Tibial nerve (tissue), 4 donors: Measurements from ENCODE around the gene MIS18A. TPM values are rescaled to one million over a fixed set of nuclear protein-coding genes. Genes with fewer than 3 reads are reported as not detected.
A peak's percentile ranks its signal among the peaks of the same experiment; 100 is the strongest.

ENCODE experiments used
- DNase-seq, 2 donors: peaks; one replicate each; pipeline ENCODE4 v3.0.0-alpha.2; 2019; ENCODE audit warnings: low spot score in 2 of 2
- H3K27ac ChIP-seq, 4 donors: fragments of 200-600 bp; sonication (generic) in 3 of 4; one replicate each; pipeline ENCODE4 v1.5.1; 2017 to 2019; ENCODE audit warnings: mild to moderate bottlenecking in 1 of 4
- H3K27me3 ChIP-seq, 2 donors: fragments of 200-600 bp; sonication (generic) in 1 of 2; one replicate each; pipeline versions ENCODE4 v1.5.1 to v1.6.0; 2017 to 2019
- H3K36me3 ChIP-seq, 3 donors: fragments of 200-600 bp; sonication (generic); one replicate each; pipeline ENCODE4 v1.5.1; 2018 to 2019
- H3K4me1 ChIP-seq, 4 donors: fragments of 200-600 bp; sonication (generic) in 3 of 4; one replicate each; pipeline ENCODE4 v1.5.1; 2017 to 2019
- H3K4me3 ChIP-seq, 4 donors: fragments of 200-600 bp; sonication (generic) in 3 of 4; one replicate each; pipeline ENCODE4 v1.5.1; 2017 to 2019; ENCODE audit warnings: mild to moderate bottlenecking in 1 of 4, moderate library complexity in 1 of 4
- H3K9me3 ChIP-seq, 4 donors: fragments of 200-600 bp; sonication (generic) in 3 of 4; one replicate each; pipeline ENCODE4 v1.5.1; 2017 to 2019
- CTCF ChIP-seq, 5 experiments: fragments of 200-600 bp in 3 of 5; fragments of 450-650 bp in 2 of 5; sonication (generic) in 3 of 5; IDR thresholded peaks; one replicate each; pipeline ENCODE4 v1.5.1; 2016 to 2019; ENCODE audit warnings: antibody characterized with exemption in 5 of 5, mild to moderate bottlenecking in 3 of 5, moderate library complexity in 2 of 5
- EP300 ChIP-seq, 2 donors: sonication (generic); formaldehyde crosslinking; IDR thresholded peaks; one replicate each; pipeline ENCODE4 v1.6.1; 2017; ENCODE audit warnings: antibody characterized with exemption in 2 of 2, mild to moderate bottlenecking in 1 of 2
- POLR2A ChIP-seq, 2 donors: fragments of 450-650 bp; IDR thresholded peaks; one replicate each; pipeline ENCODE4 v1.6.1; 2017; ENCODE audit warnings: antibody characterized with exemption in 2 of 2, mild to moderate bottlenecking in 2 of 2, moderate library complexity in 2 of 2
- WGBS, 2 donors: methylation state at CpG; one replicate each; pipeline ENCODE4 v1.1.5; 2018; 5-methylcytosine and 5-hydroxymethylcytosine counted together
- total RNA-seq, 4 donors: library from RNA; depleted of rRNA; stranded (reverse); fragments of >200 nt; gene quantifications; one replicate each; pipeline ENCODE4 v1.1.0, GENCODE V29; 2016

The MIS18A gene
- total RNA-seq, 4 donors from 2014 or later: 4.0 to 9.3 (median 7.1) TPM

- Histone ChIP-seq H3K27ac (no peak overlapping the region), H3K36me3 (peaks cover 0 to 5% (median 0%) of the 10 kb centered on the region in 3 donors), H3K4me1 (peaks cover 0 to 14% (median 0%) of the 10 kb centered on the region in 4 donors), H3K9me3 (no peaks in the 10 kb centered on the region), H3K27me3 (no peaks in the 10 kb centered on the region), H3K4me3 (no peak overlapping the region)
- DNase-seq: no peak
- WGBS, 2 donors: 85 to 86% methylated on average over 2 of the region's 2 CpGs
- TF ChIP-seq EP300 (IDR thresholded peaks at IDR 0.05): no peak
Observed at GRCh38 chr21:32301596-32301995, 22.7 kb upstream of the MIS18A start.

GRCh38 chr21:32300117-32300681 is 21.4 kb upstream of the MIS18A start:
- Histone ChIP-seq H3K27ac (no peak overlapping the region), H3K9me3 (no peaks in the 10 kb centered on the region), H3K4me1 (no peaks in the 10 kb centered on the region), H3K27me3 (no peaks in the 10 kb centered on the region), H3K4me3 (no peak overlapping the region), H3K36me3 (peaks cover 0 to 5% (median 0%) of the 10 kb centered on the region in 3 donors)
- 91 to 96% methylated on average over 41 of the region's 41 CpGs for WGBS, 2 donors
- TF ChIP-seq EP300 (IDR thresholded peaks at IDR 0.05) (no peak), POLR2A (IDR thresholded peaks at IDR 0.05) (no peak), CTCF (IDR thresholded peaks at IDR 0.05) (no peak)
- no peak for DNase-seq

DNA sequence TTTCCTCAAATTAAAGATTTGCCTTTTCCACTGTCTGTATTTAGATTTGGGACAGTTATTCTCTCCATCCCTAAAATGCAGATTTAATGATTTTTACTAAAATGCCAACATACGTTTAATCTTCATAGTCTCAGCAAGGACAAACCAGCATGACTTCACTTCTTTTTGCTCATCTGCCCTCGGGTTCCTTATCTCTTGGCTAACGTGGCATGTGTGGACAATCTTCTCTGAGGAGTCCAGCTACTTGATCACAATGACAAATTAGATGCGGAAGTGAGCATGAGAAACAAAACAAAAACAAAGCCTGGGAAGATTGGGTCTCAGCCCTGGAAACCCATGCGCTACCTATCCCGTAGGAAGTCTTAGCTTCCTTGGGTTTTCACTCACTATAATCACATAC is 20.8 kb upstream of the MIS18A start:
- H3K27ac ChIP-seq: no peak overlapping the region
- H3K27me3 ChIP-seq: no peaks in the 10 kb centered on the region
- H3K9me3 ChIP-seq: no peaks in the 10 kb centered on the region
- no peaks in the 10 kb centered on the region for H3K4me1 ChIP-seq
- H3K4me3 ChIP-seq: no peak overlapping the region
- no peak for TF ChIP-seq CTCF (IDR thresholded peaks at IDR 0.05)
- no peak for TF ChIP-seq EP300 (IDR thresholded peaks at IDR 0.05)
- no peak for TF ChIP-seq POLR2A (IDR thresholded peaks at IDR 0.05)
- H3K36me3 ChIP-seq: peaks cover 0 to 5% (median 0%) of the 10 kb centered on the region in 3 donors
- DNase-seq: no peak
- WGBS, 2 donors: 90 to 94% methylated on average over 6 of the region's 6 CpGs

DNA sequence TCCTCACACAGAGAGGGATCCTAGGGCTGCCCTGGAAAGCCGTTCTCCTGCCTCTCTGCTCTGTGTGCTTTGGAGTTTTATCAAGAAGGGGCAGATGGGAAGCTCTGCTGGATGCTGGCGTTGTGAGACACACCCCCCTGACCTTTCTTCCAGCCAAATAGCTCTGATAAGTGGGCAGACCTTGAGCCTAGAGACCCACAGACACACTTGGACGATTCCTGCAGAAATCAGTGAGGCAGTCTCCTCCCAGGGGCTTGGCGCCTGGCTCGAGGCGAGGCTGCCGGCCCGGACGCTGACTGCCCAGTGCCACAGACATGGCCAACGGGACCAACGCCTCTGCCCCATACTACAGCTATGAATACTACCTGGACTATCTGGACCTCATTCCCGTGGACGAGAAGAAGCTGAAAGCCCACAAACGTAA is 19.8 kb upstream of the MIS18A start, which contains the start of gene MRAP:
MRAP (plus strand) TSS at position 198 of the 424 bp plus-strand sequence; CDS start at position 315, 117 bp downstream.
- TF ChIP-seq EP300 (IDR thresholded peaks at IDR 0.05): no peak
- TF ChIP-seq CTCF (IDR thresholded peaks at IDR 0.05): no peak
- TF ChIP-seq POLR2A (IDR thresholded peaks at IDR 0.05): no peak
- peak within 1 kb of the TSS in 1 of 4 donors; percentile 55 for H3K27ac ChIP-seq
- no peaks in the 10 kb centered on the region for H3K4me1 ChIP-seq
- DNase-seq: no peak
- H3K27me3 ChIP-seq: no peaks in the 10 kb centered on the region
- H3K9me3 ChIP-seq: no peaks in the 10 kb centered on the region
- H3K36me3 ChIP-seq: peaks cover 0 to 2% (median 0%) of the 10 kb centered on the region in 3 donors
- H3K4me3 ChIP-seq: no peak within 1 kb of the TSS
- WGBS, 2 donors: 78 to 80% methylated on average over 14 of the region's 14 CpGs

DNA sequence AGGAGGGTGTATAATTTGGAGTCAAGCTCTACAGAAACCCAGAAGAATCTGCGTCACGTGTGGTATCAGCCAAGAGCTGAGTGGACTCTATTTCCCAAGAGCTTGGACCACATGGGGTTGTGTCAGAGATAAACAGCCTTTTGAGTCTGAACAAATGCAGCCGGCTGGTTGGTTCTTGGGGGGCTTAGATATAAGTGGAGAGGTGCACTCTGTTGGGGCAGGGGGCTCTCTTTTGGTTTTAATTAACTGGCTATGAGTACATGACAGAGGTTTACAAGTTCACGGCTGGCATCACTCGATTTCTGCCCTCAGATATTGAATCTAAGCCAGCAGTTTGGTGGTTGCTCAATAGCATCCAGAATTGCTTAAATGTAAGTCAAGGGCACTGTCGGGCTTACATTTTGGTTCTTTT is 19.3 kb upstream of the MIS18A start:
- Histone ChIP-seq H3K4me1 (no peaks in the 10 kb centered on the region), H3K9me3 (no peaks in the 10 kb centered on the region), H3K27ac (peak overlapping the region in 1 of 4 donors; percentile 55), H3K27me3 (no peaks in the 10 kb centered on the region), H3K4me3 (no peak overlapping the region), H3K36me3 (no peaks in the 10 kb centered on the region)
- DNase-seq: no peak
- WGBS, 2 donors: 77 to 79% methylated on average over 6 of the region's 6 CpGs
- TF ChIP-seq CTCF (IDR thresholded peaks at IDR 0.05) (no peak), POLR2A (IDR thresholded peaks at IDR 0.05) (no peak), EP300 (IDR thresholded peaks at IDR 0.05) (no peak)
